Gastrocnemius medialis (tissue), 4 donors: ENCODE data around the gene SCN2A.

Experiments used
- CTCF ChIP-seq, 5 experiments: fragments of 450-650 bp in 3 of 5; fragments of 200-600 bp in 2 of 5; sonication (generic) in 2 of 5; IDR thresholded peaks in 4 of 5; conservative IDR thresholded peaks in 1 of 5; 1 replicate in 4 of 5; 2 replicates in 1 of 5; pipeline ENCODE4 v1.5.1; 2016 to 2019; ENCODE audit warnings: antibody characterized with exemption in 5 of 5, mild to moderate bottlenecking in 3 of 5, moderate library complexity in 3 of 5
- POLR2A ChIP-seq, 2 donors: fragments of 450-650 bp; IDR thresholded peaks; one replicate each; pipeline ENCODE4 v1.6.1; 2017; ENCODE audit warnings: antibody characterized with exemption in 2 of 2, mild to moderate bottlenecking in 2 of 2, moderate library complexity in 2 of 2

GRCh38 chr2:165406173-165406572, 167.0 kb downstream of the SCN2A start:
- TF ChIP-seq CTCF (IDR thresholded peaks at IDR 0.05 in 4 of 5, conservative IDR thresholded peaks at IDR 0.05 in 1 of 5) (no peak), POLR2A (IDR thresholded peaks at IDR 0.05) (no peak)
